Activated T-cell treated with anti-CD3 and anti-CD28 coated beads, Interleukin-2, amount 50 U/mL, for 1 hour (primary cell): ENCODE measurements around the gene NPFF.

ENCODE experiments used
- DNase-seq: peaks from one replicate; pipeline ENCODE4 v3.0.0-alpha.2; 2020

NPFF gene

GRCh38 chr12:53513712-53514410 is 6.6 kb upstream of the NPFF start:
- no peak for DNase-seq

DNA sequence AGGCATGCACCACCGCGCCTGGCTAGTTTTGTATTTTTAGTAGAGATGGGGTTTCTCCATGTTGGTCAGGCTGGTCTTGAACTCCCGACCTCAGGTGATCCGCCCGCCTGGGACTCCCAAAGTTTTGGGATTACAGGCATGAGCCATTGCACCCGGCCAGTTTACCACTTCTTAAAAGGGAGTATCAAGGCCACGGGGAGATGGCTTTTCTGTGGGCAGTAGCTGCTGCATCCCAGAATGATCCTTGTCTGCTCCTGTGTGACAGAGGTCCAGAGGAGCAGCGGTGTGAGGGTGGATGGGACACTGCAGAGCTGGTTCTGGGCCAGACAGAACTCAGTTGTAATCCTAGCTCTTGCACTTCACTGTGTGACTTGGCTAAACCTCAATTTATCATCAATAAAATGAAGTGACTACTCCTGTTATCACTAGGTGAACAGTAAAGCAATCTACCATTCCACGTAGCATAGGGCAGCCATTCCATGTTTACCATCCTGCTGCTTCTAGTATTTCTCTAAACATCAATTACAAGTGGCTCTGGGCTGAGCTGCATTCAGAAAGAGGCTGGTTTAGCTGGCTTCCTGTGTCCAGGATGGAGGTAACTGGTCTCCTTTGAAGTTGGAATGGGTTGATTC is 3.0 kb upstream of the NPFF start:
- no peak for DNase-seq

DNA sequence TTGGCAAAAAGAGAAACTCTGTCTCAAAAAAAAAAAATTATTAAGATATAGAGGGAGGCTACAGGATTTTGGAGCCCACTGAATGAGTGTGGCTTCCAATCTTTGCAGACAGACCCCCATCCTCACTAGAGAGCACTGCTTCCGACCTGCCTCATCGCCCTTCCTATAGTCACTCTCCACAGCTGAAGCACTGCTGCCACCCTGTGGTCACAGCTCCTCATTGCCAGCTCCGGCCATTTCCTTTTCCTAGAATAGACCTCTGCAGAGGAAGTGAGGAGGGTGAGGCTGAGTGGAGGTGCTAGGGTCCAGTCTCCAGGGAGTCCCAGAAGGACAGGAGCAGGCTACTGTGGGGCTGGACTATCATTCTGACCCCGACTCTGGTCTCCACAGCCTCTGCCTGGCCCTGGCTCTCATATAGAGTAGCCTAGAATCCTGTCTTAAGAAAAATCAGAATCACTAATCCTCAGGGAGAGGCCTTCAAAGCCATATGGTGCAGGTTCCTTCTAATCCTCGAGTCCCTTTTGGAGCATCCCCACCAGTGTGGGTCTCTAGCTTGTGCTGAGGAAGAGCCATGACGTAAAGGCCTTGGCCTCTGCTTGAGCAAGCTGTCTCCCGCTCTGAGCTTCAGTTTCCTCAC is 1.4 kb upstream of the NPFF start:
- peak; percentile 85 for DNase-seq

DNA sequence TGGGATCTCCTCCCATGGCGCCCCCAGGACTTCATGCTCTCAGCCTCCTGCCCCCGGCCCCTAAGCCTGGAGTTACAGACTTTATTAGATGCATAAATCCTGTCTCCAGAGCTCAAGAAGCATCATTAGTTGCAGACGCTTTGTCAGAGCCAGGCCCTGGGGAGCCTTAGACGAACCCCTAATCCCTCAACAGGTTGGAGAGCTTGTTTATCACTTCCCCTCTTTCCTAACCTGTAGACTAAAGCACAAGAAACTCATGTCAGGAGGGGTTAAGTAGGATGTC is 260 bp upstream of the NPFF start:
- DNase-seq, result no peak

DNA sequence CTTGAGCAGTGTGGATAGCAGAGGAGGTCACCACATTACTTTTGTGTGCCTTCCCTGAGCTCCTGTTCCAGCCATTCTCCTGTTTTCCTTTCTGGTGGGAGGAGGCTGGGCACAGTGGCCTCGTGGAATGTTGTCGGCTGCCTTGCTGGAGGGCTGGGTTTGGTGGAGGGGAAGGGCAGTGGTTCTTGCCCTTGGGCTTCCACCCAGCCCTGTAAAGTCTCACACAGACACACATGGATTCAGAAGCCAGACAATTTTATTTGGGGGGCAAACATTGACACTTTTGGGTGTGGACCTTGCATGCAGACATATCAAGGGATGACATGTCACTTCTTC is 866 bp downstream of the NPFF start:
- no peak for DNase-seq

DNA sequence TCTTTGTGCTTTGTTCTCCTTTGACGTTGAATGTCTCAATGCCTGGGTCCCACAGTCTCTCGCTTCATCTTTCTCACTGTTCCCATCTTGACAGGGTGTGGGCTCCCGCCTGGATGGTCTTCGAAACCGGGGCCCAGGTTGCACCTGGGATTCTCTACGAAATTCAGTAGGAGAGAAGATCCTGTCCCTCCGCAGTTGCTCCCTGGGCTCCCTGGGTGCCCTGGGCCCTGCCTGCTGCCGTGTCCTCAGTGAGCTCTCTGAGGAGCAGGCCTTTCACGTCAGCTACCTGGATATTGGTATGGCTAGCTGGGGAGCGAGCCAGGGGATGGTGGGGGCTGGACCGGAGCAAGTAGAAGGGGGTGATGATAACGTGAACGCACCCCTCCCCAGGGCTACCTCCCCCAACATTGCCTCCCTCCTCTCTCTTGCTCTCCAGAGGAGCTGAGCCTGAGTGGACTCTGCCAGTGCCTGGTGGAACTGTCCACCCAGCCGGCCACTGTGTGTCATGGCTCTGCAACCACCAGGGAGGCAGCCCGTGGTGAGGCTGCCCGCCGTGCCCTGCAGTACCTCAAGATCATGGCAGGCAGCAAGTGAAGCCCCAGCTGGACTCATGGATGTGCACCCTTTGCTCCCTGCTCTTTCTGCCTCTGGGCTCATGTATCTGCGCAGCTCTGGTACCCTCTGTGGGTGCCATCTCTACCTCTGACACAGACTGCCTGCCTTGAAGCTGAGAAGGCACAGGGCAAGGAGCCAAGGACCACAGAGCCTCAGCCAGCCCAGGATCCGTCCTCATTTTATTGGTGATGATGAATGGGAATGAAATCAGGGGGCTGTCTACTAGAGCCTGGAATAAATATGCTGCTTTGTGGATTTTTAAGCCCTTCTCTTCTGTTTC is 1.5 kb downstream of the NPFF start:
- no peak for DNase-seq

- no peak for DNase-seq
Measured at GRCh38 chr12:53505086-53505485, 2.2 kb downstream of the NPFF start.

GRCh38 chr12:53504004-53504920 is 3.0 kb downstream of the NPFF start:
- no peak for DNase-seq

DNA sequence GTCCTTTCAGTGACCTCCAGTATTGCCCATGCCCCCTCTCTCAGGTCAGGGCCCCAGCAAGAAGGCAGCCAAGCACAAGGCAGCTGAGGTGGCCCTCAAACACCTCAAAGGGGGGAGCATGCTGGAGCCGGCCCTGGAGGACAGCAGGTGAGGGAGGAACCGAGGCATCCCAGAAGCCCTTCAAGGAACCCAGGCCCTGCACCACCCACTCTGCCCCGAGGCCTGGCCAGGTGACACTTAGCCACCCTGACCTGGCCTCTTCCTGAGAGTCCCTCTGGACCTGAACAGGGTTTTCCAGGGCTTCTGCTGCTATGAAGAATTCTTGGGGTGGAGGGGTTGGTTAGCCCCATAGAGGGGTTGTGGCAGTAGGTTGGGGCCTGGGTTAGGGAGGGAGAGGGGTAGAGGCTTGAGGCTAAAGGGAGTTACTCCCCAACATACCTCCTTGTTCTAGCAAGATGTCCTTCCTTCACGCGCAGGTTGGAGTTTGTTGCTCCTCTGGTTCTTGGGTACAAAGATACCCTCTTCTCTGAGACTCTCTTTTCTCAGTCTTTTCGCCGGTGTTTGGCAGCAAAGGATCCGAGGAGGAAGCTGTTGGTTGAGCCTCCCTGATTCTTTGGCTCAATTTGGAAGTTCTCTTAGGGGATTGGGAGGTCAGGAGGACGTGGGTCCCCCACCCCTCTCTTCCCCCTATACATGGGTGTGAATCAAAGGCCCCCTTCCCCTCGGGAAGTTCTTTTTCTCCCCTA is 4.1 kb downstream of the NPFF start:
- no peak for DNase-seq

DNA sequence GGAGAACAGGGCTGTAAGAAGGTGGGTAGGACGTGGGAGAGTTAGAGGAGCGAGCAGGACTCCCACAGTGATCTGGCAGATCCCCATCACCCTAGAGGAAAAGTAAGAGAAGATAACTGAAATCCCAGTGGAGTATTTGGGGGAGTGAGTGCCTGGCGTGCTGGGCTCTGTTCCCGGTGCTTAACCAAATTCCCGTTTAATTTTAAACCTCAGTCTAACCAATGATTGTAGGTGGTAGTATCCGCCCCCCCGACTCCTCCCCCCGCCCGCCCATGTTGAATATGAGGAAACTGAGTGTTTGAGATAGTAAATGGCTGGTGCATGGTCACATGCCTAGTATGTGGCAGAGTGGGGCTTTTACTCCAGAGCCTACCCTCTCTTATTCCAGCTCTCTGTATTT is 5.0 kb downstream of the NPFF start:
- no peak for DNase-seq

- no peak for DNase-seq
Measured at GRCh38 chr12:53501615-53502181, 5.6 kb downstream of the NPFF start.

DNA sequence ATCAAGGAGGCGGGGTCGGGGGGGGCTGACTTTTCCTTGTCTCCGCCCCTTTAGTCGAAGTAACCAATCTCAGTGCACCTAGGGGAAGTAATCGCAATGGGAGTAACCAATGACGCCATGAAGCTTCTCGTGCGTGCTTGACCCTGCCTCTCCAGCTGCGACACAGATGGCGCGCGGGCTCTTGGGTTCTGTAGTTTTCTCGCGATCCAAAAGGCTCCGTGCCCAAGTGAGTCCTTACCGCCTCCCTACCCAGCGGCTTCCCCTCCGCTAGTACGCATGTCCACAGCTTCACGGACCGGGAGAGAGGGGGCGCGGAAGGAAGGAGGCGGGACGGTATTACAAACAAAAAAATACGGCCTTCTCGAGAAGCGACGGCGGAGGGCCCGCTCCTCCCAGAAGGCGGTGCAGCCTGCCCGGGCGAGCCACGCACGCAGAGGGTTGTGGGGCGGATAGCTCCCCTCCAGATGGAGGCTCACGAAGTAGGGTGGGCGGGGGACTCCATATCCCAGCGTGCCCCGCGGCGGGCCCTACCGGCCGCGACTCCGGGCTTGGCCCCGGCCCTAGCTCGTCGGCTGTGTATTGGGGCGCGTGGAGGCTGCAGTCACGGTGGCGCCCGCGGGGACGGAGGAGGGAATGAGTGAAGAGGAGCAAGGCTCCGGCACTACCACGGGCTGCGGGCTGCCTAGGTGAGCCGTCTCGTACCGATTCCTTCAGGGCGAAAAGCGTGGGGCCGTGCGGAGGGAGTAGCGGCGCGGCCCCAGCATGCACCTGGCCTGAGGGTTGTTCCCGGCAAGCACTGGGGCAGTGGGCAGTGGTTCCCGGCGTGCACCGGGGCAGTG is 6.3 kb downstream of the NPFF start, which contains the start of gene TARBP2:
TSS of gene TARBP2 (plus strand) at position 508 of the 839 bp plus-strand sequence. CDS start at position 634, 126 bp downstream.
- DNase-seq, result peak; percentile 98

DNA sequence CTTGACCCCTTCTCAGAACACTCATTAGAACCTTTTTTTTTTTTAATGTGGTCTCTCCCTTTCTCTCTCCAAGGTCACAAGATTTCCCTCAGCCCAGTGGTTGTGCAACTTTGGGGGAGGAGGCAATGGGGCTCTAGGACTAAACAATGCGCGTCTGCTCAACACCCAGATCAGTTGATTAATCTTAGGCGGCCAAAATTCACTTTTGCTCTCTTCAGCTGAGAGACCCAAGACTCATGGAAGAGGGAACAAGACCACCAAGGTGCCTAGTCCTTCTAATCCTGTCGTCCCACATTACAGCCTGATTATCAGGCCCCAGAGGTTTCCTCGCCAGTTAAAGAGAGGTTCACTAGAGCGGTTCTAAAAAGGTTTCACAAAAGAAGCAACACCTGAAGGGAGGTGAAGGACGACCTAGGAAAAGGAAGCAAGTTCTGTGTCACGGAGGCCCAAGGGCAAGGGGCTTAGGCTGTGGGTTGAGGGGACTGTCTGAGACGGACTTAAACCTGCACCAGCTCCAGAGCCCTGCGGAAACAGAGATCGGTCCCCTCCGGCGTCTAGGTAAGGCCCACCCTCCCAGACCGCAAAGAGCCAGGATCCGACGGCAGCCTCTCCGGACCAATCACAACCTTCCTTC is 7.0 kb downstream of the NPFF start:
- no peak for DNase-seq

DNA sequence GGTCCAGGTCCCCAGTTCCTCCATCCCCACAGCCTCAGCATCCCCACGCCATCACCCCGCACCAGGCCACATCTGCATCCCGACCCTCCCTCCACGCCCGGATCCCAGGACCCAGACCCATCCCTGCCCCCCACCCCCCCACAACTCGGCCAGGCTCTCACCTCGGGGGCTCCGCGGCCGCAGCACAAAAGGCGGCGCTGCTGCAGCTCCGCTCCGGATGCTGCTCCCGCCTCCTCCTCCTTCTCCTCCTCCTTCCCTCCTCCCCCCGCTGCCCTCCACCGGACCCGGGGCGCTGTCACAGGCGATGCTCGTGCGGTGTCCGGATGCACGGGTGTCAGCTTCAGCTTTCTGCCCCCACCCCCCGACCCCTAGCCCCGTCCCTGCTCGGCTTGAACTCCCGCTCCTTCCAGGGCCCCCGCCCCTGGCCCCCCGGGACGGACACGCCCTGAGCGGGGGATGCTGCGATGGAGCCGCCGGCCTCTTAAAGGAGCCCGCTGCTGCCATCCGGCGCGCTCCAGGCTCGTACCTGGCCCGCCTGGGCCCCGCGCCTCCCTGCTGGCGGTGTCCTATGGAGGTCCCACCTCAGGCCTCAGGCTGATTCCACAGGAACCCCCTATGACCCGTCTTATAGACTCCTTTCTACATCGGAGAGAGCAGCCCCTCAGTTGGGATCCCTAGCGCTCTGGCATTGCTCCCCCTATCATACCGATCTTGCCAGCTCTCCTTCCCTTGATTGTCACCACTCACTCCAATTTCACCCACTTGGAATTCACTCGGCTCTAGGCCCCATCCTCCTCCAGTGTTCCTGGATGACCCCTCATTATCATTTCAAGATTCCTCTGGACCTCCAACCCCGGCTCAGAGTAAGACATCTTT is 7.8 kb downstream of the NPFF start, which contains the start of gene MAP3K12:
TSS of gene MAP3K12 (minus strand) at position 193 of the 876 bp plus-strand sequence. CDS start 12,067 bp downstream, outside the sequence.
- DNase-seq, result peak; percentile 69

DNA sequence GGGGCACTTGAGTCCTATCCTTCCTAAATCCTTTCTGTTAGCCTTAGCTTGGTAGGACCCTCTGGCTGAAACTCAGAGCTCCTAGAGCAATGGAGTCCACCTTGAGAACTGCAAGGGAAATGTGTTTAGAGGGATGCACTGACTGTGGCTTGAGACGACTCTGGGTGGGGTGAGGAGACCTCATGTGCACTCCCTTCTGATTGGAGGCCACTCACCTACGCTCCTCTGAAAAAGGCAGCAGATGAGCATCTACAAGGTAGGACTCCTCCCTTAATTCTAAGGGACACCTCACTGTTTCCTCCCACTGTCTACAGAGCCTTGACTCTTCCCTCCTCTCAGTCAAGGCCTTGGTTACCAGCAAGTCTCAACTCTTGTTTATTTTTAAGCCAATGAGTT is 9.1 kb downstream of the NPFF start:
- no peak for DNase-seq

DNA sequence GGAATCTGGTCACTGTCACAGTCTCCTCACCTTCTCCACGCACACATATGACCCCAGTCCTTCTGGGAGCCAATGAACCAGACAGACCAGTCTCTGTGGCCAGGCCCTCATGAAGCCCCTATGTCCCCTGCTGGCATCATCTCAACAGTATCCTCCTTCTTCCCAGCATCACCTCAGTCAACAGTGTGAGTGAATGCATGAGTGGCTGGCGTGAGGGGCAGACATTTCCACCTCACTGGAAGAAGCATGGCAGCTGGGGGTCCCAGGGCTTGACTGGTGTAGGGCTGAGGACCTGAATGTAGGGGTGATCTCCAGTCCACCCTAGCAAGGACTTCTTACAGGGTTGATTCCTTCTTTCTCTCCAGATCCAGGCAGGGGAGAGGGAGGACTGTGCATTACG is 9.8 kb downstream of the NPFF start:
- DNase-seq, result no peak

DNA sequence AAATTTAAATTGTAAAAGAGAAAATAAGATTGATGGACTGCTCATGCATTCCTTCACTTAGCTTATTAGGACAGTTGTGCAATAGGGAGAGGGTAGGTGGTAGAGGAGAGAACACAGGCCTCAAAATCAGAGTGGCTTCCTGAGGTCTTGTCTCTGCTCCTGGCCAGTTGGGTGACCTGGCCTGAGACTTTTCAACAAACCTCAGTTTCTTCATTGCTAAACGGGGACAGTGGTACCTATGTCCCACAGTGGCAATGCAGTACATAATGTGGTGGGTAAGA is 10.6 kb downstream of the NPFF start:
- DNase-seq, result no peak

DNA sequence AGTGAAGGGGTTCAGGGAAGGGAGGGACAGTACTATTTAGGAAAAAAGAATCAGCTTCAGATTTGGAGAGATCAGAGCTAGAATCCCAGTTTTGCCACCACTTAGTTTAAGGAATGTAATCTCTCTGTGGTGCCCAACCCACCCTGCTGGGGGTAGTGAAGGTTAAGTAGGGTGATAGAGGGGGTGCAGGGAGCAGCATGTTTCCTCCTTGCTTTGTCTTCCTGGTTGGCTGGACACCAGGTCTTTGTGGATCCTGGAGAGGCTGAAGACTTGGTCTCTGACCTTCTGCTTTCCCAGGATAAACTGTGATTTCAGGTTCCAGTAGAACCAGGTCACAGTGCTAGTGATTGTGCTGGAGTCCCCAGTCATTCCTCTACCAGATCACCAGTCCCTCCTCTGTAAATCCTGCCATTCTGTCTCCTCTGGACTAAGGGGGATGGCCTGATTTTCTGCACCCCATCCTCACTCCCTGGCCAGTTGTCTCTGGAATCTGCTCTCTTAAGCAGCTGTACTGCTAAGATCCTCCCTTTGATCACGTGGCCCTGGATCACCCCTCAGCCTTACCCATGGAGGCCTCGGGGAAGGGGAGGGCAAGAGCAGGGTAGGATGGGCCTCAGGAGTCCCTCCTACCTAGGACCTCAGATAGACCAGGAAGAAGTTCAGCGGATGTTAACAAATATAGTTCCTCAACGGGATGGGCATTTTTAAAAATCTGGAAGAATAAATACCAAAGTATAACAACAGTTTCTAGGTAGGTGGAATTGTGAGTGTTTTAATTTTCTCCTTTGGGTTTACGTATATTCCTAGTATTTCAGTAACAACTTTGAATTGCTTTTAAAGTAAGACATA is 11.2 kb downstream of the NPFF start:
- DNase-seq, result no peak
